HCT116 (cell line): ENCODE data around the gene UPB1. TPM values are rescaled to one million over a fixed set of nuclear protein-coding genes. Genes with fewer than 3 reads are reported as not detected.

ENCODE experiments used
- ATAC-seq: fragments of 200-7000 bp; cut with Tn5 transposase; 2 replicates; pipeline ENCODE4 v1.9.1; 2020; ENCODE audit warnings: mild to moderate bottlenecking, moderate library complexity
- BruUV-seq: library from RNA; stranded (reverse); fragments of 400-500 nt; replicated peaks from 2 replicates; lab custom pipeline; 2021; lab: Mats Ljungman, UMichigan
- CTCF ChIA-PET: fragments of 300-600 bp; sonication (Branson Sonifier 250); formaldehyde crosslinking; loops from one replicate; lab custom pipeline; 2021; ENCODE audit warnings: antibody characterized with exemption; lab: Charles Lee
- POLR2A ChIA-PET: fragments of 300-600, 350-600 bp; sonication (Branson Sonifier 250); formaldehyde crosslinking; loops from one replicate; lab custom pipeline; 2021; ENCODE audit warnings: antibody characterized with exemption; lab: Charles Lee
- RAD21 ChIA-PET, 2 experiments: fragments of 300-600 bp; sonication (Branson Sonifier 250); formaldehyde crosslinking; loops; one replicate each; lab custom pipeline; 2023; ENCODE audit warnings: low total read pairs in 2 of 2; ENCODE audit not compliant: uncharacterized antibody in 2 of 2, unreplicated experiment in 2 of 2, low non-redundant PET in 1 of 2; lab: Charles Lee
- DNase-seq: peaks from one replicate; pipeline ENCODE4 v3.0.0-alpha.2; 2010; ENCODE audit warnings: low read depth, low spot score
- H2AFZ ChIP-seq: fragments of 200-600 bp; shearing (Covaris generic), sonication (generic); 2 replicates; pipeline ENCODE4 v1.6.1; 2017; ENCODE audit warnings: low read depth, mixed run types, mixed read lengths, antibody characterized with exemption, low read length; ENCODE audit not compliant: poor library complexity, severe bottlenecking
- H3K27ac ChIP-seq: 2 replicates; pipeline ENCODE4 v1.5.1; 2012; ENCODE audit warnings: low read depth, low read length
- H3K27me3 ChIP-seq: fragments of 200-600 bp; sonication (generic); 2 replicates; pipeline ENCODE4 v1.6.1; 2016; ENCODE audit warnings: mixed run types, low read length, mixed read lengths; ENCODE audit not compliant: insufficient read depth
- H3K36me3 ChIP-seq, 2 experiments: fragments of 200-500 bp in 1 of 2; fragments of 200-600 bp in 1 of 2; sonication (Bioruptor generic) in 1 of 2; sonication (generic) in 1 of 2; 2 replicates each; pipeline versions ENCODE4 v1.5.1 to v1.6.1; 2014 to 2016; ENCODE audit warnings: low read length in 2 of 2, inconsistent platforms in 1 of 2, mixed read lengths in 1 of 2, mixed run types in 1 of 2; ENCODE audit not compliant: insufficient read depth in 2 of 2, control insufficient read depth in 1 of 2
- H3K4me1 ChIP-seq, 2 experiments: fragments of 200-600 bp in 1 of 2; sonication (generic) in 1 of 2; 2 replicates each; pipeline versions ENCODE4 v1.5.1 to v1.6.1; 2012 to 2017; ENCODE audit warnings: low read length in 2 of 2, inconsistent platforms in 1 of 2, mild to moderate bottlenecking in 1 of 2, mixed read lengths in 1 of 2, mixed run types in 1 of 2, moderate library complexity in 1 of 2; ENCODE audit not compliant: insufficient read depth in 2 of 2, control insufficient read depth in 1 of 2
- H3K4me2 ChIP-seq: fragments of 200-600 bp; sonication (generic); 2 replicates; pipeline ENCODE4 v1.6.1; 2017; ENCODE audit warnings: mixed run types, low read length, mixed read lengths
- H3K4me3 ChIP-seq, 2 experiments: fragments of 200-600 bp in 1 of 2; sonication (generic) in 1 of 2; replicated peaks in 1 of 2; 2 replicates each; pipeline ENCODE4 v1.5.1; 2011 to 2016; ENCODE audit warnings: low read length in 2 of 2, control low read depth in 1 of 2, low read depth in 1 of 2, mild to moderate bottlenecking in 1 of 2, mixed read lengths in 1 of 2, mixed run types in 1 of 2
- H3K79me2 ChIP-seq: fragments of 200-600 bp; sonication (generic); 2 replicates; pipeline ENCODE4 v1.6.1; 2017; ENCODE audit warnings: mild to moderate bottlenecking, mixed run types, low read length, moderate library complexity, mixed read lengths; ENCODE audit not compliant: insufficient read depth
- H3K9ac ChIP-seq: fragments of 200-600 bp; sonication (generic); 2 replicates; pipeline ENCODE4 v1.6.1; 2016; ENCODE audit warnings: low read length, mixed read lengths
- H3K9me2 ChIP-seq: fragments of 200-600 bp; sonication (generic), shearing (Covaris generic); 2 replicates; pipeline ENCODE4 v1.6.1; 2017; ENCODE audit warnings: mixed run types, mild to moderate bottlenecking, moderate library complexity; ENCODE audit not compliant: insufficient read depth
- H3K9me3 ChIP-seq, 2 experiments: fragments of 200-500 bp in 1 of 2; fragments of 200-600 bp in 1 of 2; sonication (Bioruptor generic) in 1 of 2; sonication (generic) in 1 of 2; 2 replicates each; pipeline ENCODE4 v1.6.1; 2014 to 2017; ENCODE audit warnings: low read length in 2 of 2, mixed read lengths in 2 of 2, inconsistent platforms in 1 of 2, low read depth in 1 of 2, mild to moderate bottlenecking in 1 of 2, mixed run types in 1 of 2, moderate library complexity in 1 of 2; ENCODE audit not compliant: control insufficient read depth in 1 of 2, insufficient read depth in 1 of 2
- H4K20me1 ChIP-seq: fragments of 200-600 bp; sonication (generic), shearing (Covaris generic); 2 replicates; pipeline ENCODE4 v1.6.1; 2017; ENCODE audit warnings: mixed run types, mild to moderate bottlenecking, moderate library complexity; ENCODE audit not compliant: insufficient read depth
- EGR1 ChIP-seq: IDR thresholded peaks from 2 replicates; pipeline ENCODE4 v1.6.1; 2012; ENCODE audit warnings: low read depth
- EZH2 ChIP-seq: fragments of 200-600 bp; sonication (generic); IDR thresholded peaks from 2 replicates; pipeline ENCODE4 v1.6.1; 2017; ENCODE audit warnings: antibody characterized with exemption, mixed run types
- FOSL1 ChIP-seq: IDR thresholded peaks from 2 replicates; pipeline ENCODE4 v1.6.1; 2012; ENCODE audit warnings: low read depth
- JUND ChIP-seq: IDR thresholded peaks from 2 replicates; pipeline ENCODE4 v1.6.1; 2012
- RAD21 ChIP-seq: IDR thresholded peaks from 2 replicates; pipeline ENCODE4 v1.6.1; 2012; ENCODE audit warnings: low read depth, mild to moderate bottlenecking
- intact Hi-C: fragments of 100-400 bp; cut with micrococcal nuclease; formaldehyde crosslinking; loops from 2 replicates; pipeline ENCODE4 v1.10.0; 2022
- total RNA-seq: library from RNA; stranded (reverse); gene quantifications from one replicate; pipeline ENCODE4 v1.2.1, GENCODE V29; 2021; ENCODE audit not compliant: unreplicated experiment
- TF ChIP-seq, protein P1 (sequence below): IDR thresholded peaks from 2 replicates; pipeline ENCODE4 v1.6.1; 2011; ENCODE audit warnings: mild to moderate bottlenecking, low read length, moderate library complexity; ENCODE audit not compliant: insufficient replicate concordance; ENCODE audit errors: extremely low read depth
- TF ChIP-seq, protein P2 (sequence below): IDR thresholded peaks from 2 replicates; pipeline ENCODE4 v1.6.1; 2012
- TF ChIP-seq, protein P3 (sequence below): IDR thresholded peaks from 2 replicates; pipeline ENCODE4 v1.6.1; 2012
- TF ChIP-seq, protein P4 (sequence below): IDR thresholded peaks from 2 replicates; pipeline ENCODE4 v1.6.1; 2012; ENCODE audit warnings: low read depth

Gene UPB1
- total RNA-seq, 1 experiment from 2014 or later, result 0.27 TPM

DNA sequence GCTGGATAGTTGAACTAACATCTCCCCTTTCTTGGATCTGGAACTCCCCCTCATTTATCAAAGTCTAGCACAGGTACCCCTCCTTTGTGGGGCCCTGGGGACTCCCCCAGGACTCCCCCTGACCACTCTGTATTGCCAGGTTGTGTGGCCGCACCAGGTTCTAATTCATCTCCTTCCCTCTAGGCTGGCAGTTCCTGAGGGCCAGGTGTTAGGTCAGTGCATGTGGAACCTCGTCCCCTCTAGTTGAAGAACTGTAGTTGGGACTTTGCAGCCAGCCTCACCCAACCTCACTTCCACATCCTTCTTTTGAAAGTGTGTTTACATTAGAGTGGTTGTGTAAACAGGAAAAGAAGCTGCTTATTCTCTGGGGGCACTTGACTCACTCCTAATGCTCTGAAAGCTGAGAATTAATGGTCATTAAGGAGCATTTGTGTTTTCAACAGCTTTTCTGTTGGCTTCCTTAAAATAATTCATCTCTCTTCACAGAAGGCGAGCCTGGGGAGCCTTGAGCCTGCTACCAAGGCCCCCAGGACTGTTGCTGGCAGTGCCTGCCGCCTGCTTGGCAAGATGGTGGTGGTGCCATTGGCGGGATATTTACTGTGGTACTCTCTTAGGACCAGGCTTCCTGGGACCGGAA lies 11.8 kb downstream of the UPB1 start:
- no TSS peak for BruUV-seq
- no peak overlapping the region for H3K27ac ChIP-seq
- no peak for ATAC-seq
- H3K9ac ChIP-seq, result no peak overlapping the region
- H2AFZ ChIP-seq, result no peak overlapping the region
- no peaks in the 10 kb centered on the region for H3K9me3 ChIP-seq
- no peaks in the 10 kb centered on the region for H3K79me2 ChIP-seq
- H4K20me1 ChIP-seq, result no peaks in the 10 kb centered on the region
- RAD21 ChIA-PET, result no interaction called here
- no peaks in the 10 kb centered on the region for H3K27me3 ChIP-seq
- TF ChIP-seq FOSL1 (no peak), JUND (no peak), EGR1 (no peak), RAD21 (no peak), EZH2 (no peak)
- TF ChIP-seq, protein P1, sequence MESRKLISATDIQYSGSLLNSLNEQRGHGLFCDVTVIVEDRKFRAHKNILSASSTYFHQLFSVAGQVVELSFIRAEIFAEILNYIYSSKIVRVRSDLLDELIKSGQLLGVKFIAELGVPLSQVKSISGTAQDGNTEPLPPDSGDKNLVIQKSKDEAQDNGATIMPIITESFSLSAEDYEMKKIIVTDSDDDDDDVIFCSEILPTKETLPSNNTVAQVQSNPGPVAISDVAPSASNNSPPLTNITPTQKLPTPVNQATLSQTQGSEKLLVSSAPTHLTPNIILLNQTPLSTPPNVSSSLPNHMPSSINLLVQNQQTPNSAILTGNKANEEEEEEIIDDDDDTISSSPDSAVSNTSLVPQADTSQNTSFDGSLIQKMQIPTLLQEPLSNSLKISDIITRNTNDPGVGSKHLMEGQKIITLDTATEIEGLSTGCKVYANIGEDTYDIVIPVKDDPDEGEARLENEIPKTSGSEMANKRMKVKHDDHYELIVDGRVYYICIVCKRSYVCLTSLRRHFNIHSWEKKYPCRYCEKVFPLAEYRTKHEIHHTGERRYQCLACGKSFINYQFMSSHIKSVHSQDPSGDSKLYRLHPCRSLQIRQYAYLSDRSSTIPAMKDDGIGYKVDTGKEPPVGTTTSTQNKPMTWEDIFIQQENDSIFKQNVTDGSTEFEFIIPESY, result no peak
- TF ChIP-seq, protein P2, sequence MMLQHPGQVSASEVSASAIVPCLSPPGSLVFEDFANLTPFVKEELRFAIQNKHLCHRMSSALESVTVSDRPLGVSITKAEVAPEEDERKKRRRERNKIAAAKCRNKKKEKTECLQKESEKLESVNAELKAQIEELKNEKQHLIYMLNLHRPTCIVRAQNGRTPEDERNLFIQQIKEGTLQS, result no peak
- TF ChIP-seq, protein P3, sequence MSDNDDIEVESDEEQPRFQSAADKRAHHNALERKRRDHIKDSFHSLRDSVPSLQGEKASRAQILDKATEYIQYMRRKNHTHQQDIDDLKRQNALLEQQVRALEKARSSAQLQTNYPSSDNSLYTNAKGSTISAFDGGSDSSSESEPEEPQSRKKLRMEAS, result no peak
- TF ChIP-seq, protein P4, sequence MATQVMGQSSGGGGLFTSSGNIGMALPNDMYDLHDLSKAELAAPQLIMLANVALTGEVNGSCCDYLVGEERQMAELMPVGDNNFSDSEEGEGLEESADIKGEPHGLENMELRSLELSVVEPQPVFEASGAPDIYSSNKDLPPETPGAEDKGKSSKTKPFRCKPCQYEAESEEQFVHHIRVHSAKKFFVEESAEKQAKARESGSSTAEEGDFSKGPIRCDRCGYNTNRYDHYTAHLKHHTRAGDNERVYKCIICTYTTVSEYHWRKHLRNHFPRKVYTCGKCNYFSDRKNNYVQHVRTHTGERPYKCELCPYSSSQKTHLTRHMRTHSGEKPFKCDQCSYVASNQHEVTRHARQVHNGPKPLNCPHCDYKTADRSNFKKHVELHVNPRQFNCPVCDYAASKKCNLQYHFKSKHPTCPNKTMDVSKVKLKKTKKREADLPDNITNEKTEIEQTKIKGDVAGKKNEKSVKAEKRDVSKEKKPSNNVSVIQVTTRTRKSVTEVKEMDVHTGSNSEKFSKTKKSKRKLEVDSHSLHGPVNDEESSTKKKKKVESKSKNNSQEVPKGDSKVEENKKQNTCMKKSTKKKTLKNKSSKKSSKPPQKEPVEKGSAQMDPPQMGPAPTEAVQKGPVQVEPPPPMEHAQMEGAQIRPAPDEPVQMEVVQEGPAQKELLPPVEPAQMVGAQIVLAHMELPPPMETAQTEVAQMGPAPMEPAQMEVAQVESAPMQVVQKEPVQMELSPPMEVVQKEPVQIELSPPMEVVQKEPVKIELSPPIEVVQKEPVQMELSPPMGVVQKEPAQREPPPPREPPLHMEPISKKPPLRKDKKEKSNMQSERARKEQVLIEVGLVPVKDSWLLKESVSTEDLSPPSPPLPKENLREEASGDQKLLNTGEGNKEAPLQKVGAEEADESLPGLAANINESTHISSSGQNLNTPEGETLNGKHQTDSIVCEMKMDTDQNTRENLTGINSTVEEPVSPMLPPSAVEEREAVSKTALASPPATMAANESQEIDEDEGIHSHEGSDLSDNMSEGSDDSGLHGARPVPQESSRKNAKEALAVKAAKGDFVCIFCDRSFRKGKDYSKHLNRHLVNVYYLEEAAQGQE, result no peak
- H3K9me2 ChIP-seq, result no peaks in the 10 kb centered on the region
- H3K4me3 ChIP-seq, result no peak overlapping the region
- peaks cover 0 to 5% of the 10 kb centered on the region in 2 experiments; a peak in 1 of 4 replicates for H3K4me1 ChIP-seq
- DNase-seq, result no peak
- no peak overlapping the region for H3K4me2 ChIP-seq
- POLR2A ChIA-PET, result interaction anchor here (1.0 kb wide), 1 partner anchor 15 kb away, joined by 3 read pairs; no protein-coding TSS in a partner anchor
- CTCF ChIA-PET, result interaction anchor here (1.0 kb wide), 1 partner anchor 84 kb away, joined by 4 read pairs; no protein-coding TSS in a partner anchor
- intact Hi-C loops, result no loop called here
- H3K36me3 ChIP-seq, result no peaks in the 10 kb centered on the region
